Measurements from ENCODE around the gene FAXDC2. TPM values are rescaled to one million over a fixed set of nuclear protein-coding genes. Genes with fewer than 3 reads are reported as not detected.
"Not testable (repeated sequence)": the region's sequence is repeated elsewhere in the genome, so short reads cannot be mapped to it uniquely, and the experiment has no call there.

The FAXDC2 gene
- total and polyA plus RNA-seq, 10 of the 15 experiments (the other 5 are each of a cell fraction or from before 2014, with no cell fraction given) = 0.13 to 1.8 (median 0.35) TPM

GRCh38 chr5:154832804-154833203 is 17.6 kb downstream of the FAXDC2 start:
- H3K4me3 ChIP-seq; H3K79me2 ChIP-seq (ENCODE audit: control insufficient read depth, insufficient read depth, low read length); H3K27ac ChIP-seq (ENCODE audit: control insufficient read depth, insufficient read depth); SMC1A ChIA-PET (ENCODE audit: uncharacterized antibody, unreplicated experiment); H3K9ac ChIP-seq (ENCODE audit: control insufficient read depth, insufficient read depth, low read length); ATAC-seq; RAD21 ChIA-PET (ENCODE audit: unreplicated experiment); FAIRE-seq; H3K9me3 ChIP-seq (replicated peaks; ENCODE audit: control insufficient read depth, insufficient read depth, low read length); H3K36me3 ChIP-seq (ENCODE audit: control insufficient read depth in 2 of 2, insufficient read depth in 2 of 2, low read length in 1 of 2); H3K27me3 ChIP-seq (replicated peaks in 1 of 2; ENCODE audit: control insufficient read depth in 2 of 2, insufficient read depth in 2 of 2, low read length in 1 of 2); in situ Hi-C loops (cut with MboI); H4K20me1 ChIP-seq (ENCODE audit: control insufficient read depth, insufficient read depth); H3K4me1 ChIP-seq (ENCODE audit: control insufficient read depth, insufficient read depth, low read length); H3K4me2 ChIP-seq (ENCODE audit: control insufficient read depth, insufficient read depth); intact Hi-C loops (cut with micrococcal nuclease; ENCODE audit: unreplicated experiment); H2AFZ ChIP-seq (ENCODE audit: control insufficient read depth, low read depth, low read length); DNase-seq (ENCODE audit: low read depth, low spot score); BruUV-seq (replicated peaks): not testable (repeated sequence)
- 100% methylated on average over 3 of the region's 3 CpGs for WGBS (ENCODE audit: insufficient coverage, insufficient replicate concordance, low lambda C conversion rate, missing lambda C conversion rate)
- ChIA-PET CTCF (interaction anchor here (0.7 to 1.4 kb wide), 2 partner anchors 183 to 793 kb away, joined by 3 to 5 read pairs; no protein-coding TSS in a partner anchor), POLR2A (interaction anchor here (0.6 to 0.7 kb wide), 2 partner anchors 9 to 752 kb away, joined by 3 read pairs; no protein-coding TSS in a partner anchor)
- TF ChIP-seq ATF7 (IDR thresholded peaks at IDR 0.05; ENCODE audit: low read depth) = peak; percentile 36; the same call in 1 of the 2 replicates

- Histone ChIP-seq H3K27ac (ENCODE audit: control insufficient read depth, insufficient read depth) (no peak overlapping the region), H2AFZ (ENCODE audit: control insufficient read depth, low read depth, low read length) (no peak overlapping the region), H3K4me1 (ENCODE audit: control insufficient read depth, insufficient read depth, low read length) (no peaks in the 10 kb centered on the region), H3K9me3 (replicated peaks; ENCODE audit: control insufficient read depth, insufficient read depth, low read length) (no peaks in the 10 kb centered on the region), H3K27me3 (replicated peaks in 1 of 2; ENCODE audit: control insufficient read depth in 2 of 2, insufficient read depth in 2 of 2, low read length in 1 of 2) (no peaks in the 10 kb centered on the region), H3K9ac (ENCODE audit: control insufficient read depth, insufficient read depth, low read length) (no peak overlapping the region), H3K79me2 (ENCODE audit: control insufficient read depth, insufficient read depth, low read length) (no peaks in the 10 kb centered on the region), H3K4me2 (ENCODE audit: control insufficient read depth, insufficient read depth) (no peak overlapping the region), H3K4me3 (no peak overlapping the region), H3K36me3 (ENCODE audit: control insufficient read depth in 2 of 2, insufficient read depth in 2 of 2, low read length in 1 of 2) (no peaks in the 10 kb centered on the region; a peak in 2 of 4 replicates), H4K20me1 (ENCODE audit: control insufficient read depth, insufficient read depth) (no peaks in the 10 kb centered on the region)
- ChIA-PET SMC1A (ENCODE audit: uncharacterized antibody, unreplicated experiment) (no interaction called here), RAD21 (ENCODE audit: unreplicated experiment) (no interaction called here), POLR2A (no interaction called here), CTCF (no interaction called here)
- 98% methylated on average over 7 of the region's 7 CpGs for WGBS (ENCODE audit: insufficient coverage, insufficient replicate concordance, low lambda C conversion rate, missing lambda C conversion rate)
- FAIRE-seq = no peak
- DNase-seq (ENCODE audit: low read depth, low spot score) = no peak
- ATAC-seq = no peak
- in situ Hi-C loops (cut with MboI) (no loop called here), intact Hi-C loops (cut with micrococcal nuclease; ENCODE audit: unreplicated experiment) (no loop called here)
- no TSS peak for BruUV-seq (replicated peaks)
- TF ChIP-seq RAD51 (IDR thresholded peaks at IDR 0.05) (no peak), ATF3 (IDR thresholded peaks at IDR 0.05; ENCODE audit: borderline replicate concordance, extremely low read depth, low read depth, low read length) (no peak), HDAC2 (IDR thresholded peaks at IDR 0.05) (no peak), LARP7 (IDR thresholded peaks at IDR 0.05) (no peak), YBX1 (IDR thresholded peaks at IDR 0.05) (no peak), NFXL1 (IDR thresholded peaks at IDR 0.05; ENCODE audit: borderline replicate concordance) (no peak), NR2C1 (IDR thresholded peaks at IDR 0.05) (no peak), DPF2 (IDR thresholded peaks at IDR 0.05) (no peak), STAT3 (IDR thresholded peaks at IDR 0.05; ENCODE audit: low read depth, low read length) (no peak), POLR2AphosphoS2 (IDR thresholded peaks at IDR 0.05; ENCODE audit: low read depth, low read length) (no peak), BCL3 (IDR thresholded peaks at IDR 0.05; ENCODE audit: borderline replicate concordance, insufficient read depth, low read depth, low read length, poor library complexity, severe bottlenecking) (no peak), BCL11A (IDR thresholded peaks at IDR 0.05; ENCODE audit: low read depth, low read length) (no peak), ZNF687 (IDR thresholded peaks at IDR 0.05) (no peak)
These were observed 19.0 kb downstream of the FAXDC2 start for GRCh38 chr5:154831451-154831850.
